HepG2 (cell line): ENCODE data around the gene TTC8.

Experiments used
- SMAD9 ChIP-seq: sonication (generic); formaldehyde crosslinking; IDR thresholded peaks from 2 replicates; pipeline ENCODE4 v1.5.1; 2020; ENCODE audit warnings: mild to moderate bottlenecking, missing genetic modification reagents
- SRF ChIP-seq: IDR thresholded peaks from 2 replicates; pipeline ENCODE4 v1.6.1; 2011; ENCODE audit warnings: mild to moderate bottlenecking, low read depth, low read length, moderate library complexity
- TARDBP ChIP-seq: sonication (generic); formaldehyde crosslinking; IDR thresholded peaks from 2 replicates; pipeline ENCODE4 v1.8.0; 2022; ENCODE audit warnings: mild to moderate bottlenecking, missing genetic modification reagents
- USF2 ChIP-seq, 2 experiments: sonication (generic) in 1 of 2; formaldehyde crosslinking in 1 of 2; IDR thresholded peaks; 2 replicates each; pipeline versions ENCODE4 v1.5.1 to v1.6.1; 2011 to 2020; ENCODE audit warnings: borderline replicate concordance in 1 of 2, low read depth in 1 of 2, low read length in 1 of 2, mild to moderate bottlenecking in 1 of 2, missing genetic modification reagents in 1 of 2, moderate library complexity in 1 of 2
- ZNF766 ChIP-seq: sonication (generic); formaldehyde crosslinking; IDR thresholded peaks from 2 replicates; pipeline ENCODE4 v1.5.0; 2020; ENCODE audit warnings: missing genetic modification reagents, borderline replicate concordance
- TF ChIP-seq, protein P1 (sequence below): IDR thresholded peaks from 2 replicates; pipeline ENCODE4 v1.6.1; 2016; ENCODE audit warnings: low read depth

DNA sequence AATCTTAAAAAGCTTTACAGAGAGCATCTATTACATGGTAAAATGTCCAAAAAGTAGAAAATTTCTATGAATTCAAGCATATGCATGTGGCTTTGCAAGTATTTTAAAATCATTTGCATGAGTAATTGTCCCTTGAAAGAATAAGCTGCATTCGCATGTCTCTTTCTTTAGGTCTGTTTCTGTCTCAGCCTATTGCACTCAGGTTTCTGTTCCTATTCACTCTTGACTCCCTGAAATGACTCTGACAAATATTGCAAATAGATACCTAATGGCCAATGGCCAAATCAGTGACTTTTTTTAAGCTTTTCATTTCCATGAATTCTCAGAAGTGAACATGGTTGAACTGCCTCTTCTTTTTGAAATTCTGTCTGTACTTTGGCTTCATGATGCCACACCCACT, 6.4 kb upstream of the TTC8 start:
- TF ChIP-seq ZNF766 (CRISPR knock-in tag) (no peak), SMAD9 (CRISPR knock-in tag) (no peak), USF2 (IDR thresholded peaks at IDR 0.05; ENCODE audit: low read depth, low read length) (no peak), USF2 (CRISPR knock-in tag; IDR thresholded peaks at IDR 0.05; ENCODE audit: borderline replicate concordance) (no peak), TARDBP (no peak), SRF (no peak)
- TF ChIP-seq, protein P1, sequence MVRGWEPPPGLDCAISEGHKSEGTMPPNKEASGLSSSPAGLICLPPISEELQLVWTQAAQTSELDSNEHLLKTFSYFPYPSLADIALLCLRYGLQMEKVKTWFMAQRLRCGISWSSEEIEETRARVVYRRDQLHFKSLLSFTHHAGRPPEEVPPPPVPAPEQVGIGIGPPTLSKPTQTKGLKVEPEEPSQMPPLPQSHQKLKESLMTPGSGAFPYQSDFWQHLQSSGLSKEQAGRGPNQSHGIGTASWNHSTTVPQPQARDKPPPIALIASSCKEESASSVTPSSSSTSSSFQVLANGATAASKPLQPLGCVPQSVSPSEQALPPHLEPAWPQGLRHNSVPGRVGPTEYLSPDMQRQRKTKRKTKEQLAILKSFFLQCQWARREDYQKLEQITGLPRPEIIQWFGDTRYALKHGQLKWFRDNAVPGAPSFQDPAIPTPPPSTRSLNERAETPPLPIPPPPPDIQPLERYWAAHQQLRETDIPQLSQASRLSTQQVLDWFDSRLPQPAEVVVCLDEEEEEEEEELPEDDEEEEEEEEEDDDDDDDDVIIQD, result no peak
